Measurements from ENCODE around the gene NAALADL2.

DNA sequence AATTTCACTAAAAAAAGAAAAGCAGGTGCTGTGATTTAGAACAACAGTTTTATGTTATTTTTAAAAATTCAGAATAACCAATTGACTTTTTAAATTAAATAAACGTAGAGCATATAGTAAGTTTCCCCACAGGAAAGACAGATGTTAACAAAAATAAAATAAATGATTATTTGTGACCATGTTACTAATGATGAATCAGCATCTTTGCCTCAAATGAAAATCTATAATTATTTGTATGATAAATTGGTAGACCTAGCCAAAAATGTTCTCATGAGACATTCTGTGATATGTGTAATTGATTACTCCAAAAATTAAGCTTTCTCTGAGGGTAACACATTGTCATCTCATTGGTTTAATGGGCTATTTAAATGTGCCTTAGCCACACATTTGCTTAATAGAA lies 948.0 kb downstream of the NAALADL2 start:
- TF ChIP-seq, protein P1, sequence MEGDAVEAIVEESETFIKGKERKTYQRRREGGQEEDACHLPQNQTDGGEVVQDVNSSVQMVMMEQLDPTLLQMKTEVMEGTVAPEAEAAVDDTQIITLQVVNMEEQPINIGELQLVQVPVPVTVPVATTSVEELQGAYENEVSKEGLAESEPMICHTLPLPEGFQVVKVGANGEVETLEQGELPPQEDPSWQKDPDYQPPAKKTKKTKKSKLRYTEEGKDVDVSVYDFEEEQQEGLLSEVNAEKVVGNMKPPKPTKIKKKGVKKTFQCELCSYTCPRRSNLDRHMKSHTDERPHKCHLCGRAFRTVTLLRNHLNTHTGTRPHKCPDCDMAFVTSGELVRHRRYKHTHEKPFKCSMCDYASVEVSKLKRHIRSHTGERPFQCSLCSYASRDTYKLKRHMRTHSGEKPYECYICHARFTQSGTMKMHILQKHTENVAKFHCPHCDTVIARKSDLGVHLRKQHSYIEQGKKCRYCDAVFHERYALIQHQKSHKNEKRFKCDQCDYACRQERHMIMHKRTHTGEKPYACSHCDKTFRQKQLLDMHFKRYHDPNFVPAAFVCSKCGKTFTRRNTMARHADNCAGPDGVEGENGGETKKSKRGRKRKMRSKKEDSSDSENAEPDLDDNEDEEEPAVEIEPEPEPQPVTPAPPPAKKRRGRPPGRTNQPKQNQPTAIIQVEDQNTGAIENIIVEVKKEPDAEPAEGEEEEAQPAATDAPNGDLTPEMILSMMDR (IDR thresholded peaks at IDR 0.05): no peak
- TF ChIP-seq POLR2A (IDR thresholded peaks at IDR 0.05): no peak

All from uterus (tissue), 2 donors.